Measurements from ENCODE around the gene CBARP. TPM values are rescaled to one million over a fixed set of nuclear protein-coding genes. Genes with fewer than 3 reads are reported as not detected.
A peak's percentile ranks its signal among the peaks of the same experiment; 100 is the strongest.

Gene CBARP
- total and polyA plus RNA-seq, 9 of the 15 experiments (the other 6 are each of a cell fraction or from before 2014, with no cell fraction given), result 0.03 to 8.9 (median 1.2) TPM; not detected in 1

GRCh38 chr19:1269478-1270212, 31.8 kb upstream of the CBARP start (continued):
- TF ChIP-seq, protein P1, sequence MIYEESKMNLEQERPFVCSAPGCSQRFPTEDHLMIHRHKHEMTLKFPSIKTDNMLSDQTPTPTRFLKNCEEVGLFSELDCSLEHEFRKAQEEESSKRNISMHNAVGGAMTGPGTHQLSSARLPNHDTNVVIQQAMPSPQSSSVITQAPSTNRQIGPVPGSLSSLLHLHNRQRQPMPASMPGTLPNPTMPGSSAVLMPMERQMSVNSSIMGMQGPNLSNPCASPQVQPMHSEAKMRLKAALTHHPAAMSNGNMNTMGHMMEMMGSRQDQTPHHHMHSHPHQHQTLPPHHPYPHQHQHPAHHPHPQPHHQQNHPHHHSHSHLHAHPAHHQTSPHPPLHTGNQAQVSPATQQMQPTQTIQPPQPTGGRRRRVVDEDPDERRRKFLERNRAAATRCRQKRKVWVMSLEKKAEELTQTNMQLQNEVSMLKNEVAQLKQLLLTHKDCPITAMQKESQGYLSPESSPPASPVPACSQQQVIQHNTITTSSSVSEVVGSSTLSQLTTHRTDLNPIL (CRISPR knock-in tag; IDR thresholded peaks at IDR 0.05), result 0 out of 2 replicates have a peak, but pooled peaks have one; percentile 33
- TF ChIP-seq ELF2 (CRISPR knock-in tag; IDR thresholded peaks at IDR 0.05) (0 out of 2 replicates have a peak, but pooled peaks have one; percentile 22), FOXM1 (IDR thresholded peaks at IDR 0.05; ENCODE audit: low read depth) (no peak), FOXM1 (CRISPR knock-in tag; IDR thresholded peaks at IDR 0.05; ENCODE audit: low read depth) (no peak), DPF2 (IDR thresholded peaks at IDR 0.05) (0 out of 2 replicates have a peak, but pooled peaks have one; percentile 18), FOS (IDR thresholded peaks at IDR 0.05; ENCODE audit: extremely low read depth, insufficient read length) (no peak), E2F8 (IDR thresholded peaks at IDR 0.05; ENCODE audit: low read depth, partially characterized antibody) (peak; percentile 22), NFE2L1 (tag; IDR thresholded peaks at IDR 0.05; ENCODE audit: borderline replicate concordance, low read depth) (no peak), SP1 (CRISPR knock-in tag; IDR thresholded peaks at IDR 0.05) (peak; percentile 66; the same call in 1 of the 2 replicates), NCOA2 (IDR thresholded peaks at IDR 0.05; ENCODE audit: partially characterized antibody in 2 of 2) (no peak), ZSCAN32 (CRISPR knock-in tag; IDR thresholded peaks at IDR 0.05) (no peak; the same call in 1 of the 2 replicates), HMG20B (CRISPR knock-in tag; IDR thresholded peaks at IDR 0.05) (no peak), NCOA1 (IDR thresholded peaks at IDR 0.05; ENCODE audit: low read depth) (no peak), FOSL1 (tag; conservative IDR thresholded peaks at IDR 0.05) (peak; percentile 52), ARHGAP35 (IDR thresholded peaks at IDR 0.05; ENCODE audit: partially characterized antibody) (no peak), RBFOX2 (IDR thresholded peaks at IDR 0.05; ENCODE audit: low read depth, low read length) (peak; percentile 100), NR3C1 (CRISPR knock-in tag; IDR thresholded peaks at IDR 0.05) (no peak), RHOXF2B (CRISPR knock-in tag; conservative IDR thresholded peaks at IDR 0.05) (no peak), BRCA1 (IDR thresholded peaks at IDR 0.05) (no peak), BRCA1 (CRISPR knock-in tag; IDR thresholded peaks at IDR 0.05) (no peak)
- TF ChIP-seq, protein P2, sequence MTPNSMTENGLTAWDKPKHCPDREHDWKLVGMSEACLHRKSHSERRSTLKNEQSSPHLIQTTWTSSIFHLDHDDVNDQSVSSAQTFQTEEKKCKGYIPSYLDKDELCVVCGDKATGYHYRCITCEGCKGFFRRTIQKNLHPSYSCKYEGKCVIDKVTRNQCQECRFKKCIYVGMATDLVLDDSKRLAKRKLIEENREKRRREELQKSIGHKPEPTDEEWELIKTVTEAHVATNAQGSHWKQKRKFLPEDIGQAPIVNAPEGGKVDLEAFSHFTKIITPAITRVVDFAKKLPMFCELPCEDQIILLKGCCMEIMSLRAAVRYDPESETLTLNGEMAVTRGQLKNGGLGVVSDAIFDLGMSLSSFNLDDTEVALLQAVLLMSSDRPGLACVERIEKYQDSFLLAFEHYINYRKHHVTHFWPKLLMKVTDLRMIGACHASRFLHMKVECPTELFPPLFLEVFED (CRISPR knock-in tag; conservative IDR thresholded peaks at IDR 0.05), result no peak

Data from K562 (cell line).